Activated T-helper 2 cell treated with anti-CD3 and anti-CD28 coated beads, Interferon-gamma antibody, Interleukin-2, Interleukin-4, amounts not matched to agents 10 μg/mL and 5 μg/mL and 100 μg/mL, durations not matched to agents 14 hours and 24 hours and 36 hours (primary cell): ENCODE measurements around the gene MYBL2. TPM values are rescaled to one million over a fixed set of nuclear protein-coding genes. Genes with fewer than 3 reads are reported as not detected.

ENCODE experiments used
- DNase-seq: peaks from one replicate; pipeline ENCODE4 v3.0.0; 2021; ENCODE audit warnings: low spot score
- H3K27ac Mint-ChIP-seq: one replicate; pipeline ENCODE4 v1.8.0; 2021; ENCODE audit warnings: mixed read lengths
- H3K27me3 Mint-ChIP-seq: one replicate; pipeline ENCODE4 v1.8.0; 2021; ENCODE audit warnings: low read depth, mixed read lengths
- H3K36me3 Mint-ChIP-seq: one replicate; pipeline ENCODE4 v1.8.0; 2021; ENCODE audit warnings: low read depth, mixed read lengths
- H3K4me1 Mint-ChIP-seq: one replicate; pipeline ENCODE4 v1.8.0; 2021; ENCODE audit warnings: low read depth, mixed read lengths
- H3K4me3 Mint-ChIP-seq: one replicate; pipeline ENCODE4 v1.8.0; 2021; ENCODE audit warnings: low read depth, mild to moderate bottlenecking, moderate library complexity, mixed read lengths
- H3K9me3 Mint-ChIP-seq: one replicate; pipeline ENCODE4 v1.8.0; 2021; ENCODE audit warnings: mixed read lengths
- intact Hi-C: fragments of 100-400 bp; cut with micrococcal nuclease; formaldehyde crosslinking; loops from one replicate; pipeline ENCODE4 v1.15.1; 2023
- total RNA-seq: library from RNA; stranded (reverse); gene quantifications from 2 replicates; pipeline ENCODE4 v1.2.3, GENCODE V29; 2022

Gene MYBL2
- total RNA-seq, 1 donor from 2014 or later, result 88.6 TPM

GRCh38 chr20:43717616-43717995, 50.7 kb downstream of the MYBL2 start:
- Mint-ChIP-seq H3K4me3 (no peak overlapping the region), H3K4me1 (peaks cover 7% of the 10 kb centered on the region), H3K9me3 (no peaks in the 10 kb centered on the region), H3K36me3 (peaks cover 39% of the 10 kb centered on the region), H3K27ac (no peak overlapping the region), H3K27me3 (no peaks in the 10 kb centered on the region)
- no peak for DNase-seq
- intact Hi-C loops, result no loop called here

GRCh38 chr20:43720007-43720406, 53.1 kb downstream of the MYBL2 start:
- Mint-ChIP-seq H3K27ac (no peak overlapping the region), H3K4me1 (peaks cover 10% of the 10 kb centered on the region), H3K36me3 (peaks cover 29% of the 10 kb centered on the region), H3K4me3 (no peak overlapping the region), H3K27me3 (no peaks in the 10 kb centered on the region), H3K9me3 (no peaks in the 10 kb centered on the region)
- intact Hi-C loops, result no loop called here
- no peak for DNase-seq

GRCh38 chr20:43721097-43721428, 54.1 kb downstream of the MYBL2 start:
- H3K36me3 Mint-ChIP-seq, result peaks cover 24% of the 10 kb centered on the region
- no peaks in the 10 kb centered on the region for H3K27me3 Mint-ChIP-seq
- no peak overlapping the region for H3K27ac Mint-ChIP-seq
- no peak overlapping the region for H3K4me3 Mint-ChIP-seq
- peaks cover 10% of the 10 kb centered on the region for H3K4me1 Mint-ChIP-seq
- no peaks in the 10 kb centered on the region for H3K9me3 Mint-ChIP-seq
- no peak for DNase-seq
- intact Hi-C loops, result no loop called here

DNA sequence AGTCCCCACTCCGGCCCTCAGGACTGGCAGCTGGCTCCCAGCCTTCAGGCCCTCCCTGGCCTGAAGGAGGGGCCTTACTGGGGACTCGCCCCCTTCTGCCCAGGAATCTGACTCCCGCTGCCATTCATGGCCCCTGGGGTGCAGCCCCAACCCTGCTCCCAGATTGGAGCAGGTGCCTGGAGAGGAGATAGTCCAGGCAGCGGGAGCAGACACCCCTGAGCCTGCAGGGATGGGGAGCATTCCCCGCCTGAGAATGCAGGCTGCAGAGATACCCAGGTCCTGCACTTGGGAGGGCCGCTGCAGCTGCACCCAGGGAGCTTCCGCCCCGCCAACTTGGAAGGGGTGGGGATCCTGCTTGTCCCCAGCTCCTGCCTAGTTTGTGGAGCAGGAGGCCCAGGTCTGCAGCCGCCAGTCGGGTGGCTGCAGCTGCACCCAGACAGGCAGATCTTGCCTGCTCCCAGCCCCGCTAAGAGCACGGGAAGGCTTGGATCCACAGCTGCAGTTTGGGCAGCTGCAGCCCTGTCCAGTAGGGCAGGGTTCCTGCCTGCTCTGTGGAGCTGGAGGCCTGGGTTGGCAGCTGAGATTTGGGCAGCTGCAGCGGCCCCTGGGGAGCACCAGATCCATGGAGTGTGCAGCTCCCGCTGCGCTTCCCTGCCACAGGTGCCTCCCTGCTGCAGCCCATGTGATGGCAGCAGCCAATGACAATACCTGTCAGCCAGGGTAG, 54.7 kb downstream of the MYBL2 start:
- Mint-ChIP-seq H3K27me3 (no peaks in the 10 kb centered on the region), H3K4me1 (peaks cover 10% of the 10 kb centered on the region), H3K27ac (peak overlapping the region; percentile 69), H3K36me3 (peaks cover 20% of the 10 kb centered on the region), H3K4me3 (peak overlapping the region; percentile 58), H3K9me3 (no peaks in the 10 kb centered on the region)
- intact Hi-C loops, result no loop called here
- no peak for DNase-seq

- Mint-ChIP-seq H3K36me3 (peaks cover 17% of the 10 kb centered on the region), H3K4me3 (peak overlapping the region; percentile 58), H3K4me1 (peaks cover 10% of the 10 kb centered on the region), H3K27ac (peak overlapping the region; percentile 69), H3K27me3 (no peaks in the 10 kb centered on the region), H3K9me3 (no peaks in the 10 kb centered on the region)
- peak; percentile 24 for DNase-seq
- intact Hi-C loops, result no loop called here
These were observed 55.2 kb downstream of the MYBL2 start for GRCh38 chr20:43722153-43722505.

GRCh38 chr20:43723186-43723585, 56.3 kb downstream of the MYBL2 start:
- peaks cover 14% of the 10 kb centered on the region for H3K36me3 Mint-ChIP-seq
- no peak overlapping the region for H3K4me3 Mint-ChIP-seq
- intact Hi-C loops, result no loop called here
- DNase-seq, result no peak
- no peak overlapping the region for H3K27ac Mint-ChIP-seq
- peaks cover 11% of the 10 kb centered on the region for H3K4me1 Mint-ChIP-seq
- H3K9me3 Mint-ChIP-seq, result peaks cover 2% of the 10 kb centered on the region
- no peaks in the 10 kb centered on the region for H3K27me3 Mint-ChIP-seq

- peaks cover 8% of the 10 kb centered on the region for H3K9me3 Mint-ChIP-seq
- intact Hi-C loops, result no loop called here
- peaks cover 16% of the 10 kb centered on the region for H3K36me3 Mint-ChIP-seq
- H3K4me3 Mint-ChIP-seq, result no peak overlapping the region
- H3K27ac Mint-ChIP-seq, result no peak overlapping the region
- H3K27me3 Mint-ChIP-seq, result no peaks in the 10 kb centered on the region
- H3K4me1 Mint-ChIP-seq, result peaks cover 15% of the 10 kb centered on the region
- no peak for DNase-seq
These were observed 56.8 kb downstream of the MYBL2 start for GRCh38 chr20:43723735-43724134.

DNA sequence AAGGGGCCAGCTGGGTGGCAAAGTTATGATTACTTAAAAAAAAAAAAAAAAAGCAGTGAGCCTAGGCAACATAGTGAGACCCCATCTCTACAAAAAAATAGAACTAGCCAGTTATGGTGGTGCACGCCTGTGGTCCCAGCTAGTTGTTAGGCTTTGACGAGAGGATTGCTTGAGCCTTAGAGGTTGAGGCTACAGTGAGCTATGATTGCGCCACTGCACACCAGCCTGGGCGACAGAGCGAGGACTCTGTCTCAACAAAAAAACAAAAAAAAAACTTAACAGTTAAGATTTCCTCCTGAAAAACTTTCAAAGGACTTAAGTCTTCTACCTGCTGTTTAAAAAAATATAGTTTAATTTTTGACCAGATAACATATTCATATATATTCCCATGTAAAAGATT, 57.5 kb downstream of the MYBL2 start:
- peaks cover 8% of the 10 kb centered on the region for H3K9me3 Mint-ChIP-seq
- no peak overlapping the region for H3K27ac Mint-ChIP-seq
- H3K4me1 Mint-ChIP-seq, result peaks cover 17% of the 10 kb centered on the region
- H3K27me3 Mint-ChIP-seq, result no peaks in the 10 kb centered on the region
- H3K4me3 Mint-ChIP-seq, result no peak overlapping the region
- peaks cover 11% of the 10 kb centered on the region for H3K36me3 Mint-ChIP-seq
- intact Hi-C loops, result no loop called here
- DNase-seq, result no peak

GRCh38 chr20:43725666-43726065, 58.8 kb downstream of the MYBL2 start:
- Mint-ChIP-seq H3K36me3 (peaks cover 3% of the 10 kb centered on the region), H3K9me3 (peaks cover 8% of the 10 kb centered on the region), H3K4me1 (peaks cover 17% of the 10 kb centered on the region), H3K27me3 (no peaks in the 10 kb centered on the region), H3K4me3 (no peak overlapping the region), H3K27ac (no peak overlapping the region)
- intact Hi-C loops, result no loop called here
- no peak for DNase-seq

GRCh38 chr20:43726333-43726732, 59.4 kb downstream of the MYBL2 start:
- intact Hi-C loops, result no loop called here
- H3K4me3 Mint-ChIP-seq, result no peak overlapping the region
- peaks cover 8% of the 10 kb centered on the region for H3K9me3 Mint-ChIP-seq
- peaks cover 17% of the 10 kb centered on the region for H3K4me1 Mint-ChIP-seq
- H3K36me3 Mint-ChIP-seq, result peaks cover 3% of the 10 kb centered on the region
- H3K27ac Mint-ChIP-seq, result no peak overlapping the region
- no peak for DNase-seq
- no peaks in the 10 kb centered on the region for H3K27me3 Mint-ChIP-seq

DNA sequence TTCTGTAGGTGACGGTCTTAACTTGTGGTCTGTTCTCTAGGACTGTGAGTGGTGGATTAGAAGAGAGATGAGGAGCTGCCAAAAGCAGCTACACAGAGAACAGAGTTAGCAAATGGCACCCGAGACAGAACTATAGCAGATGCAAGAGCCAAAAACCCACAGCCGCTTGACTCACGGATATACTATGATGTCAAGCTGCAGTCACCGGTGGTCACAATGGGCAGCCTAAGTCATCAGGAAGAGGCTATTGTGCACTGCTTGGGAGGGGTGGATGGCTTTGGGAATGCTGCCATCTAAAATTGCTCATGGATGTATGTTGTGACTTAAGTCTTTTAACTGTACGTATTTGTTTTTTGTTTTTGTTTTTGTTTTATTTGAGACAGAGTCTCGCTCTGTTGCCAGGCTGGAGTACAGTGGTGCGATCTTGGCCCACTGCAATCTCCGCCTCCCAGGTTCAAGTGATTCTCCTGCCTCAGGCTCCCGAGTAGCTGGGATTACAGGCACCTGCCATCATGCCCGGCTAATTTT, 60.0 kb downstream of the MYBL2 start, which contains the start of gene GTSF1L:
GTSF1L (minus strand) TSS at position 192 of the 528 bp plus-strand sequence. CDS start 308 bp downstream, outside the sequence.
- Mint-ChIP-seq H3K4me3 (no peak within 1 kb of the TSS), H3K4me1 (peaks cover 16% of the 10 kb centered on the region), H3K9me3 (peaks cover 8% of the 10 kb centered on the region), H3K27ac (no peak within 1 kb of the TSS), H3K36me3 (peaks cover 3% of the 10 kb centered on the region), H3K27me3 (no peaks in the 10 kb centered on the region)
- intact Hi-C loops, result no loop called here
- DNase-seq, result no peak

GRCh38 chr20:43727980-43728590, 61.2 kb downstream of the MYBL2 start:
- H3K36me3 Mint-ChIP-seq, result peaks cover 3% of the 10 kb centered on the region
- DNase-seq, result no peak
- no peaks in the 10 kb centered on the region for H3K27me3 Mint-ChIP-seq
- no peak overlapping the region for H3K4me3 Mint-ChIP-seq
- peaks cover 8% of the 10 kb centered on the region for H3K9me3 Mint-ChIP-seq
- H3K27ac Mint-ChIP-seq, result no peak overlapping the region
- peaks cover 10% of the 10 kb centered on the region for H3K4me1 Mint-ChIP-seq
- intact Hi-C loops, result no loop called here

GRCh38 chr20:43728686-43729255, 61.9 kb downstream of the MYBL2 start:
- DNase-seq, result no peak
- peaks cover 8% of the 10 kb centered on the region for H3K9me3 Mint-ChIP-seq
- intact Hi-C loops, result no loop called here
- no peak overlapping the region for H3K27ac Mint-ChIP-seq
- peaks cover 3% of the 10 kb centered on the region for H3K36me3 Mint-ChIP-seq
- H3K4me3 Mint-ChIP-seq, result no peak overlapping the region
- H3K4me1 Mint-ChIP-seq, result peaks cover 13% of the 10 kb centered on the region
- no peaks in the 10 kb centered on the region for H3K27me3 Mint-ChIP-seq
